Hepatocyte (in vitro differentiated cells): Measurements from ENCODE around the gene KRT38.
A peak's percentile ranks its signal among the peaks of the same experiment; 100 is the strongest.

Experiments
- CTCF ChIP-seq: fragments of 200-600 bp; sonication (generic); IDR thresholded peaks from 2 replicates; pipeline ENCODE4 v1.5.1; 2016; ENCODE audit warnings: antibody characterized with exemption, mild to moderate bottlenecking; ENCODE audit not compliant: poor library complexity
- EZH2 ChIP-seq: fragments of 200-600 bp; sonication (generic); IDR thresholded peaks from 2 replicates; pipeline ENCODE4 v1.6.1; 2016; ENCODE audit warnings: antibody characterized with exemption, mild to moderate bottlenecking, borderline replicate concordance

DNA sequence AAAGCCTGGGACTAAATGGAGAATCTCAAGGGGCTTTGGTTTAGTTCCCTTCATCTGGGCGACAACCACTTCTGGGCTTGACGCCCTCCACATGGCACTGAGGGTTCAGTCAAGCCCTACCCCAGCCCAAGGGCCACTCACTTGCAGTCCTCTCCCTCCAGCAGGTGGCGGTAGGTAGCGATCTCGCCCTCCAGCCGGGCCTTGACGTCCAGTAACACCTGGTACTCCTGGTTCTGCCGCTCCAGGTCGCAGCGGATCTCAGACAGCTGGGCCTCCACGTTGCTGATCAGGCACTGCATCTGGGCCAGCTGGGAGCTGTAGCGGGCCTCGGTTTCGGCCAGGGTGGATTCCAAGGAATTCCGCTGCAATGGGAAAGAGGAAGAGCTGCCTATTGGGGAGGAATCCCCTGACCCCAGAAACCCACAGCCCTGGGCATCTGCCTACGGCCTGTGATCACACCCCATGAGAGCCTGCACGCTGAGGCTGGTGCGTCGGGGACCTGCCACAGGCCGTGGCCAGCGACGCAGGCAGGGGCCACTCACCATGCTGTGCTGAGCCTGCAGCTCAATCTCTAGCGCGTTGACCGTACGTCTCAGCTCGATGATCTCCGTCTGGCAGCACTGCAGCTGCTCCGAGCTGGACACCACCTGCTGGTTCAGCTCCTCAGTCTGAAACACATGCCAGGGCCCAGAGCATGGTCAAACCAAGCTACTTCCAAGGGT lies 46.2 kb upstream of the KRT38 start:
- TF ChIP-seq CTCF (peak; percentile 27), EZH2 (no peak)
